ENCODE data around the gene CLASRP.

Gene CLASRP

DNA sequence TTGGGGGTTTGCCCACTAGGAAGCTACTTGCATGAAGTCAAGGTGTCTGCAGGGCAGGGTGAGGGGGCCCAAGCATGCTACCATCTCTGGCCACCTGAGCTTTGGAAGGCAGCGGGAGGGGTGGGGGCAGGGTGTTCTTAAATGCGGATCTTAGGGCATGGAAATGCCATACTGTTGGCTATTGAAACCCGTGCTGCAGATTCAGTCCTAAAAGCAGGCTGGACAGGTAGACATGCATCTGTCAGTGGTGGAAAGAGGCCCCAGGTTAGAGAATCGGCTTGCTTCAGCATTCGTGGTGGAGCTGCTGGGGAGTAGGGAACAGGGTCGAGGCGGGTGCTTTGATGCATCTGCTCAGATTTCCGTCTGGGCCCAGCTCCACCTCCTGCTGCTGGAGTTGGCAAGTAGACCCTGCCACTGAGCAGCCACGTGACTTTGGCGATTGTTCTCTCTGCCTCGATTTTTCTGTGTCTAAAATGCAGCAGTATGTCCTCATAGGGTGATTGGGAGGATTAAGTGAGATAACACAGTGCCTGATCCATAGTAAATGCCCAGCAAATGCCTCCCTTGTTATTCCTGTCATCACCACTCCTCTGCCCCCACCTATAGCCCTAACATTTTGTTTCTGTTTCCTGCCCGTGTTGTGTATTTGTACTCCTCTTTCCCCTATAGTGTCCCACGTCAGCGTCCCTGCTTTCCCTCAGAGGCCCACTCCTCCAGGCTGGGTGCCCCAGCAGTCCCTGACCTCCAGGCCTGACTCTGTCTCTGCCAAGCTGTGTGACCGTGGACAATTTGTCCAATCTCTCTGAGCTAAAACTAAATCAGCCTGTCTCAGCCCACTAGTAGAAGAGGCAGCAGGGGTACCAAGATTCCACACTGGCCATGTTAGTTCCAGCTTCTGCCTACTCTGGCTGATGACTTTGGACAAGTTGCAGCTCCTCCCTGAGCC is 59.9 kb downstream of the CLASRP start:
- H2AFZ ChIP-seq (ENCODE audit: low read length), result no peak overlapping the region
- peaks cover 100% of the 10 kb centered on the region for H3K79me2 ChIP-seq (ENCODE audit: low read length)
- no peaks in the 10 kb centered on the region for H3K9me2 ChIP-seq (replicated peaks; ENCODE audit: insufficient read depth, low read length)
- H3K9me3 ChIP-seq (replicated peaks; ENCODE audit: insufficient read depth, low read length), result no peaks in the 10 kb centered on the region
- TF ChIP-seq EZH2phosphoT487 (IDR thresholded peaks at IDR 0.05; ENCODE audit: low read length), result no peak
- TF ChIP-seq, protein P1, sequence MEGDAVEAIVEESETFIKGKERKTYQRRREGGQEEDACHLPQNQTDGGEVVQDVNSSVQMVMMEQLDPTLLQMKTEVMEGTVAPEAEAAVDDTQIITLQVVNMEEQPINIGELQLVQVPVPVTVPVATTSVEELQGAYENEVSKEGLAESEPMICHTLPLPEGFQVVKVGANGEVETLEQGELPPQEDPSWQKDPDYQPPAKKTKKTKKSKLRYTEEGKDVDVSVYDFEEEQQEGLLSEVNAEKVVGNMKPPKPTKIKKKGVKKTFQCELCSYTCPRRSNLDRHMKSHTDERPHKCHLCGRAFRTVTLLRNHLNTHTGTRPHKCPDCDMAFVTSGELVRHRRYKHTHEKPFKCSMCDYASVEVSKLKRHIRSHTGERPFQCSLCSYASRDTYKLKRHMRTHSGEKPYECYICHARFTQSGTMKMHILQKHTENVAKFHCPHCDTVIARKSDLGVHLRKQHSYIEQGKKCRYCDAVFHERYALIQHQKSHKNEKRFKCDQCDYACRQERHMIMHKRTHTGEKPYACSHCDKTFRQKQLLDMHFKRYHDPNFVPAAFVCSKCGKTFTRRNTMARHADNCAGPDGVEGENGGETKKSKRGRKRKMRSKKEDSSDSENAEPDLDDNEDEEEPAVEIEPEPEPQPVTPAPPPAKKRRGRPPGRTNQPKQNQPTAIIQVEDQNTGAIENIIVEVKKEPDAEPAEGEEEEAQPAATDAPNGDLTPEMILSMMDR (IDR thresholded peaks at IDR 0.05; ENCODE audit: low read length), result no peak
- no peak for TF ChIP-seq EZH2 (optimal IDR thresholded peaks at IDR 0.05; ENCODE audit: low read depth, low read length)
- H3K4me2 ChIP-seq (ENCODE audit: low read depth, low read length), result no peak overlapping the region
- H3K27ac ChIP-seq (ENCODE audit: low read length), result no peak overlapping the region
- H3K4me1 ChIP-seq (ENCODE audit: low read length), result peaks cover 17% of the 10 kb centered on the region
- no peak for DNase-seq
- no peaks in the 10 kb centered on the region for H3K36me3 ChIP-seq (replicated peaks; ENCODE audit: insufficient read depth, low read length)
- H4K20me1 ChIP-seq (ENCODE audit: insufficient read depth, low read length), result peaks cover 12% of the 10 kb centered on the region; the same call in 1 of the 2 replicates
- H3F3A ChIP-seq (ENCODE audit: insufficient read depth, low read length), result peaks cover 5% of the 10 kb centered on the region; the same call in 1 of the 2 replicates
- no peaks in the 10 kb centered on the region for H3K27me3 ChIP-seq (replicated peaks; ENCODE audit: insufficient read depth, low read length)
- H3K9ac ChIP-seq (ENCODE audit: low read length), result no peak overlapping the region
- no peak overlapping the region for H3K4me3 ChIP-seq (ENCODE audit: low read length)

DNA sequence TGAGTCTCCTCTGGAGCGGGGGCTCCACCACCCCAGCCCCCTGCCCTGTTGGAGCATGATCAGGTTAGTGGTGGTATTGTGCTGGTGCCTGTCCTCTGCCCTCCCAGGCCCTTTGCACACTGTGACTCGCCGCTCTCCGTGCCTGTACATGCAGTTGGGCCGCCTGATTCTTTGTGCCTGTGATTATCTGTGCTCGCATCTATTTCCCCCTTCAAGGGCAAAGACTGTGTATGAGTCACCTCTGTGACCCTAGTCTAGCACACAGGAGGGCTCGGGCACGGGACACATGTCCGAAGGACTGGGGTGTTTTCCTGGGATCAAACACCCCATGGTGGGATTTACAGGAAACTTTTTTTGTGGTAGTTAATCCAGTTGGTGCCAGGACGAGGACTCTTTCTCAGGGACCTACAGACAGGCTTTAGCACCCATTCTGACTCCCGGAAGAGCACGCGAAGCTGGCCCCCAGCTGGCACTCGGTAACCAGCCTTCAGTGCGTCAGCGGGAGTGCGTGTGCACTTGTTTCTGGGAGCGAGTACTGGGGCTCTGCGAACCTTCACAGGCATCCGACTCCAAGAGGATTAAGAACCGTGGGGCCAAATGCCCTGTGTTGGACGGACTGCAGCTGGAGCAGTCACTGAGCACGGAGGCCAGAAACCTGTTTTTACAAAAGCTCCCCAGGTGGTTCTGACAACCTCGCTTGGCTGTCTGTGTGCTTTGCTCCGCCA is 60.8 kb downstream of the CLASRP start:
- H3K27me3 ChIP-seq (replicated peaks; ENCODE audit: insufficient read depth, low read length), result no peaks in the 10 kb centered on the region
- DNase-seq, result no peak
- no peak overlapping the region for H3K4me3 ChIP-seq (ENCODE audit: low read length)
- no peak overlapping the region for H2AFZ ChIP-seq (ENCODE audit: low read length)
- H3K4me2 ChIP-seq (ENCODE audit: low read depth, low read length), result no peak overlapping the region
- no peaks in the 10 kb centered on the region for H3K36me3 ChIP-seq (replicated peaks; ENCODE audit: insufficient read depth, low read length)
- H3F3A ChIP-seq (ENCODE audit: insufficient read depth, low read length), result peaks cover 5% of the 10 kb centered on the region; the same call in 1 of the 2 replicates
- H3K27ac ChIP-seq (ENCODE audit: low read length), result no peak overlapping the region
- H3K9ac ChIP-seq (ENCODE audit: low read length), result no peak overlapping the region
- TF ChIP-seq EZH2phosphoT487 (IDR thresholded peaks at IDR 0.05; ENCODE audit: low read length) (no peak), EZH2 (optimal IDR thresholded peaks at IDR 0.05; ENCODE audit: low read depth, low read length) (no peak)
- TF ChIP-seq, protein P1 (IDR thresholded peaks at IDR 0.05; ENCODE audit: low read length), result no peak
- no peaks in the 10 kb centered on the region for H3K9me2 ChIP-seq (replicated peaks; ENCODE audit: insufficient read depth, low read length)
- H3K79me2 ChIP-seq (ENCODE audit: low read length), result peaks cover 100% of the 10 kb centered on the region
- peaks cover 24% of the 10 kb centered on the region for H3K4me1 ChIP-seq (ENCODE audit: low read length)
- H4K20me1 ChIP-seq (ENCODE audit: insufficient read depth, low read length), result peaks cover 12% of the 10 kb centered on the region; the same call in 1 of the 2 replicates
- H3K9me3 ChIP-seq (replicated peaks; ENCODE audit: insufficient read depth, low read length), result no peaks in the 10 kb centered on the region

GRCh38 chr19:45100201-45100600 is 61.4 kb downstream of the CLASRP start:
- Histone ChIP-seq H2AFZ (ENCODE audit: low read length) (no peak overlapping the region), H3K36me3 (replicated peaks; ENCODE audit: insufficient read depth, low read length) (no peaks in the 10 kb centered on the region), H3K27me3 (replicated peaks; ENCODE audit: insufficient read depth, low read length) (no peaks in the 10 kb centered on the region), H3K4me1 (ENCODE audit: low read length) (peaks cover 26% of the 10 kb centered on the region), H3K9ac (ENCODE audit: low read length) (no peak overlapping the region), H3K9me2 (replicated peaks; ENCODE audit: insufficient read depth, low read length) (no peaks in the 10 kb centered on the region), H3F3A (ENCODE audit: insufficient read depth, low read length) (peaks cover 7% of the 10 kb centered on the region; the same call in 1 of the 2 replicates), H3K27ac (ENCODE audit: low read length) (no peak overlapping the region), H3K79me2 (ENCODE audit: low read length) (peaks cover 100% of the 10 kb centered on the region), H4K20me1 (ENCODE audit: insufficient read depth, low read length) (peaks cover 12% of the 10 kb centered on the region; the same call in 1 of the 2 replicates), H3K4me2 (ENCODE audit: low read depth, low read length) (no peak overlapping the region), H3K4me3 (ENCODE audit: low read length) (no peak overlapping the region), H3K9me3 (replicated peaks; ENCODE audit: insufficient read depth, low read length) (no peaks in the 10 kb centered on the region)
- TF ChIP-seq EZH2 (optimal IDR thresholded peaks at IDR 0.05; ENCODE audit: low read depth, low read length), result no peak
- TF ChIP-seq EZH2phosphoT487 (IDR thresholded peaks at IDR 0.05; ENCODE audit: low read length), result no peak
- TF ChIP-seq, protein P1 (IDR thresholded peaks at IDR 0.05; ENCODE audit: low read length), result no peak
- no peak for DNase-seq
